GM12891 (cell line): ENCODE results near the gene PPP1R12B.
"Not testable (repeated sequence)": the region's sequence is repeated elsewhere in the genome, so short reads cannot be mapped to it uniquely, and the experiment has no call there.

Experiments used
- POLR2A ChIP-seq: IDR thresholded peaks from 2 replicates; pipeline ENCODE4 v1.6.1; 2011; ENCODE audit warnings: low read depth, low read length, control low read depth
- POLR2AphosphoS5 ChIP-seq: IDR thresholded peaks from 2 replicates; pipeline ENCODE4 v1.6.1; 2011; ENCODE audit warnings: low read depth, low read length, control low read depth
- SPI1 ChIP-seq: IDR thresholded peaks from 2 replicates; pipeline ENCODE4 v1.6.1; 2011; ENCODE audit warnings: low read depth, low read length, control low read depth
- TAF1 ChIP-seq: IDR thresholded peaks from 2 replicates; pipeline ENCODE4 v1.6.1; 2011; ENCODE audit warnings: low read depth, low read length, control low read depth

DNA sequence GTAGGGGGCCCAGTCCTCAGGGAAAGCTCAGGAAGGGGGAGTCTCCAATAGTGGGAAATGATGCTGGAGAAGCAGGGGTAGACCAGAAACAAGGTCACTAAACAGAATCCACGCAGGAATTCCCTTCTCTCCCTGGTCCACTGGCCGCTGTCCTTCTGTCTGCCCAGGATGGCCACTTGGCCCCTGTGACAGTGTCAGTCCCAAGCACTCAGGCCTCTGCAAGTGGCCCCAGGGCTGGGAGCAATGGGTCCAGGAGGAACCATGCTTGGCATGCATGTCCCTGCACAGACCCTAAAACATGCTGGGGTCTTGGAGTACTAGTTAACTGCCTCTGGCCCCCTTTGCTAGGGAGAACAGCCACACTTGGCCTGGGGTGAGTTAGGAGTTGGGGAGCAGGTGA lies 271.5 kb downstream of the PPP1R12B start:
- not testable (repeated sequence) for TF ChIP-seq POLR2A, TAF1, POLR2AphosphoS5, SPI1
